Limb (tissue), 2 donors: ENCODE measurements around the gene CDC73.
A peak's percentile ranks its signal among the peaks of the same experiment; 100 is the strongest.
"Not testable (repeated sequence)": the region's sequence is repeated elsewhere in the genome, so short reads cannot be mapped to it uniquely, and the experiment has no call there.

Experiments used
- DNase-seq, 2 donors: peaks; one replicate each; pipeline ENCODE4 v3.0.0-alpha.2; 2016; ENCODE audit errors: extremely low spot score in 2 of 2

The CDC73 gene

GRCh38 chr1:193113992-193114332, 7.9 kb upstream of the CDC73 start:
- DNase-seq, result no peak

DNA sequence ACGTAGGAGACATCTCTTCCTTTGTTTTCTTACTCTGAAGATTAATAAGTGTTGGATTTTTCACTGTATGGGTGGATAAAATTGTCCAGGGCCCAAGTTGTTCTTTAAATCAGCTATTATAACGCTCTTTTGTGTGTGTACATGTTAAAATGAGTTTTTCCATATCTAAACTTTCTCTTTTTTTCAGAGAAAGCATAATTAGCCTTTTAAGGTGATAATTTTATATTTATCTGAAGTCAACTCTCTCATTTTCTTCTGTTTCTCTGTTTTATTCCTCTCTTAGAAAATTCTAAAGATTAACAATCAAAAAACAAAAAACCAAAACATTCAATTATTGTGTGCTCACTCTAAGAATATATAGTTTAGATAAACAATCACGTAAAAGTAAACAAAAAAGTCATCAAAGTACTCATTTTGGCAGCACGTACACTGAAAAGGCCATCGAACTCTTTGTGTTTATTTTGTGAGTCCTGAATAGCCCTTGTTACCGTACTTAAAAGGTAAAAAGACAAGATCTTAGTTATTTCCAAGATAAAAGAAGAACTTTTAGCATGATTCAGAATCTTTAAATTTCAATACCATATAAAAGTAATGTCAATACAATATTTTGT, 7.2 kb upstream of the CDC73 start:
- DNase-seq, result no peak

DNA sequence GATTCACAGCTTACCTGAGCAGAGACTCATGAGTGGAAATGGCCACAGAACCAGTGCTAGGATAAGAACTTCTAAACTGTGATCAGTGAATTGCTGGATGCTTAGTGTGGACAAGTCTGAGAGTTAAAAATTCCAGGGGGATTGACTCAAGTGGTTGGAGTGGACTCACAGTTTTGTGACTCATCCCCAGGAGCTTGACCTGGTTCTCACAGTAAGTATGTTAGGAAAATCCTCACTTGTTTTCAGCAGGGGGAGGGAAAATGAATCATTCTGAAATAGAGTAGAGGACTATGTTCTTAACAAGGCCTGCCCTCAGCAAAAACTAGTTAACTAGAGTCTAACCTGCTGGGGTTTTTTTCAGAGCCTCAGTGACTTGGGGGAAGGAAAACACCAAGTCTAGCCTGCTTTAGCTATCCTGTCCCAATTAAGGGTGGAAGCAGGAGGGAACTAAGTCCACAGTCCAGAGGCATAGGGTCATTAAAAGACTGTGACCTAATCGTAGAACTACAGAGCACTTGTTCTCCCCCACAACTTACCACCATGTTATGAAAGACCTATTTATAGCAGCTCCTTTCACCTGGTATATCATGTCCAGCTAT, 6.1 kb upstream of the CDC73 start:
- DNase-seq, result no peak

DNA sequence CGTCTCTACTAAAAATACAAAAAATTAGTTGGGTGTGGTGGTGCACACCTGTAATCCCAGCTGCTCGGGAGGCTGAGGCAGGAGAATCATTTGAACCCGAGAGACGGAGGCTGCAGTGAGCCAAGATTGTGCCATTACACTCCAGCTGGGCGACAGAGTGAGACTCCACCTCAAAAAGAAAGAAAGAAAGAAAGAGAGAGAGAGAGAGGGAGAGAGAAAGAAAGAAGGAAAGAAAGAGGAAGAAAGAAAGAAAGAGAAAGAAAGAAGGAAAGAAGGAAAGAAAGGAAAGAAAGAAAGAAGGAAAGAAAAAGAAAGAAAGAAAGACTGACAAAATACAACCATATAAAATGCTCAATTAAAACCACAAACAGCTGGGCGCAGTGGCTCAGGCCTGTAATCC, 4.7 kb upstream of the CDC73 start:
- not testable (repeated sequence) for DNase-seq

DNA sequence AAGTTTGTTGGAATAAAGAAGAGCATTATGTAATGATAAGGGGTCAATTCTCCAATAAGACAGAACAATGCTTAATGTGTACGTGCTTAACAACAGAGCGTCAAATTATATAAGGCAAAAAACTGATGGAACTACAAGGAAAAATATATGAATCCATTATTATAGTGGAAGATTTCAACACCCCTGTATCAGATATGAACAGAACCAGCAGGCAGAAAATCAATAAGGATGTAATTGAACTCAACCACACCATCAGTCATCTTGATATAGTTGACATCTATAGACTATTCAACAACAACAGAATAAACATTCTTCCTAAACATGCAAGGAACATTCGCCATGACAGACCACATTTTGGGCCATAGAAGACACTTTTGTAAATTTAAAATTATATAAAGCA, 3.6 kb upstream of the CDC73 start:
- no peak for DNase-seq

- DNase-seq, result no peak
These were observed 2.8 kb upstream of the CDC73 start for GRCh38 chr1:193118803-193119730.

DNA sequence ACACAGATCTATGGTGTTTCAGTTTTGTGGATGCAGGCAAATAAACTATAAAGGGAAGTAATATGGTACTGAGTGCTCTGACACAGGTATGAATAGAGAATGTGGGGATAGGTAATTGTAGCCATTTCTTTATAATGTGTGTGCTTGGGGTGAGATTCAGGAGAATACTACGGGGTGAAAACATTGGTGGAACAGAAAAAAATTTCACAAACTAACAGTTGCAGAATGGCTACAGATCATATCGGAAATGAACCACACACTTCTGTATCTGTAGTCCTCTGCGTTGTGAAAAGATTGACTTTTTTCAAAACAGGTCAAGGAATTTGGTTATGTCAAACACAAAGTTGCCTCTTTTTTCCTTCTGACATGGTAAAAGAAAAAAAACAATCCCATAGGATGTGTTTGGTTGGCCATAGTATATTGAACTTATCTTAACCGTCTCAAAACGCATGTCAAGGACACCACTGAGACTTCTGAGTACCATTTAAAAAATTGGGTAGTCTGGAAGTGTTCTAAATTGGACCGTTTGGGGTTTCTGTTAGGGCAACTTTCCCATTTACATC, 1.1 kb upstream of the CDC73 start:
- no peak for DNase-seq

GRCh38 chr1:193123751-193124150, 1.9 kb downstream of the CDC73 start:
- DNase-seq, result no peak

DNA sequence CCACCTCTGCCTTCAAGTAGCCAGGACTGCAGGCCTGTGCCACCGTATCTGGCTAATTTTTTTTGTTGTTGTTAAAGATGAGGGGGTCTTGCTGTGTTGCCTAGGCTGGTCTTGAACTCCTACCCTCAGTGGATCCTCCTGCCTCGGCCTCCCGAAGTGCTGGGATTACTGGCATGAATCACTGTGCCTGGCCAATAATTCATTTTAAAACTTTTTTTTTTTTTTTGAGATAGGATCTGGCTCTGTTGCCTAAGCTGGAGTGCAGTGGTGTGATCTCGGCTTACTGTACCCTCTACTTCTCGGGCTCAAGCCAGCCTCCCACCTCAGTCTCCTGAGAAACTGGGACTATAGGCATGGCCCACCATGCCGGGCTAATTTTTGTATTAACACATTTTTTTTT, 3.5 kb downstream of the CDC73 start:
- no peak for DNase-seq

DNA sequence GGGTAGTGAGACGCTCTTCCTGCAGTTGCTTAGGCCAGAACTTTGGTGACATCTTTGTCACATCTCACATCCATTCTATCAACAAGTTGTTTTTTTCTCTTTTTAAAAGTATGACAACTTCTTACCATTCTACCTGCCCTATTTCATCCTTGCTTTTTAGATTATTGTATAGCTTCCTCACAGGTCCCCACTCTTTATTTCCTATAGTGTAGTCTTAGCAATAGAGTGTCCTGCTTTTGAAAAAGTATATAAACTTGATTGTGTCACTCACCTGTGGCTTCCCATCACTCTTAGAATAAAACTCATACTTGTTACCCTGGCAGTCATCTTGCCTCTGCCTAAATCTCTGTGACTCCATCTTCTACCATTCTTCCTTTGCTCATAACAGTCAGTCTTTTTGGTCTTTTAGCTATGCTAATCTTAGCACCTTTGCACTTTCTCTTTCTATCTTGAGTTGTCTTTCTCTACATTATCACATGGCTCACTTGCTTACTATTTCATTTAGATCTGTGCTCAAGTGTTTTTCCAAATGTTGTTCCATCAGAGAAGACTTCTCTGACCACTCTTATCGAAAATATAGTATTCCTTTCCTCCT, 9.5 kb downstream of the CDC73 start:
- DNase-seq, result no peak

- DNase-seq, result no peak
These were observed 18.4 kb downstream of the CDC73 start for GRCh38 chr1:193140254-193140653.

DNA sequence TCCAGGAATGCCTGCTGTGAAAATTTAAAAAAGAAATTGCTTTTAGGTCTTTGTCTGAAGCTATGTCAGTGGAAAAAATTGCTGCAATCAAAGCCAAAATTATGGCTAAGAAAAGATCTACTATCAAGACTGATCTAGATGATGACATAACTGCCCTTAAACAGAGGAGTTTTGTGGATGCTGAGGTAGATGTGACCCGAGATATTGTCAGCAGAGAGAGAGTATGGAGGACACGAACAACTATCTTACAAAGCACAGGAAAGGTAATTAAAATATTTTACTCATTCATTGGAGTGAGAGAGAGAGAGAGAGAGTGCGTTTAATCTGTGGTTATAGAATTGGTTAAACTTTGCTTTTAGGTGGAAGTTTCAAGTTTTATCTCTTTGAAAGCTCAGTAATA, 20.0 kb downstream of the CDC73 start:
- DNase-seq, result no peak

DNA sequence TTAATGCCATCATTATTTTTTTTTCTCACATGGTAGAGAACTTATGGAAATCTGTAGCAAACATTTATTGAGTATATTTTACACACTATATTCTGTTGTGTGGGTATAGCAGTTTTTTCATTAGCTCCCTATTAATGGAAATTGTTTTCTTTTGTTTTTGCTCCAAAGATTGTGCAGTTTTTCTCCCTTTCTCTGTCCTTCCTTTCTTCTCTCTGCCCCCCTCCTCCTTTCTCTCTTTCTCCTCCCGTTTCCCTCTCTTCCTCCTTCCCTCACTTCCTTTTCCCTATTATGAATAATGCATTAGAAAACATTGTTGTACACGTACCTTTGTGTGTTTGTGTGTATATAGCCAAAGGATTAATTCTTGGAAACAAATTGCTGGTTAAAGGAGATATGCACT, 20.6 kb downstream of the CDC73 start:
- no peak for DNase-seq

- DNase-seq, result peak in 1 of 2 donors; percentile 16
These were observed 21.5 kb downstream of the CDC73 start for GRCh38 chr1:193143285-193143684.

DNA sequence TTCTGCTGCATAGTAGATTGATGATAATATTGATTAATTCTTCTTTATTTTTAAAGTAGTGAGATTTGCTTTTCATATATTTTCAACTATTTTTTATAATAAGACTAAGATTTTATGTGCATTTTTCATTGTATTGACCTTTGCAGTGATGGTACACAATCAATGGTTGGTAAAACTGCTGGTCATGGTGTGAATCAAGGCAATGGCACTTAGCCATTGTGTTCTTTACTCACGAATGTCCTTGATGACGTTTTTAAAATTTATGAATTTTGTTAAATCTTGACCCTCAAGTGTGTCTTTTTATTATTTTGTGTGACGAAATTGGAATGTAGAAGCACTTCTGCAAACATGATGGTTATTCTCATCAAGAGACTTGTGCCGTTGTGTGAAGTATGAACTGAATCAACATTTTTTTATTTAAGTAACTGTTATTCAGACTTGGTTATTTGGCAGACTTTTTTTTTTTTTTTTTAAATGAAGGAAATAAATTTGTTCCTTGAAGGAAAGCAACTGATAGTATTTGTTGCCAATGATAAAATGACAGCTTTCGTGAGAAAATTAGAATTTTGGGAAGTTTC, 22.6 kb downstream of the CDC73 start:
- DNase-seq, result no peak

DNA sequence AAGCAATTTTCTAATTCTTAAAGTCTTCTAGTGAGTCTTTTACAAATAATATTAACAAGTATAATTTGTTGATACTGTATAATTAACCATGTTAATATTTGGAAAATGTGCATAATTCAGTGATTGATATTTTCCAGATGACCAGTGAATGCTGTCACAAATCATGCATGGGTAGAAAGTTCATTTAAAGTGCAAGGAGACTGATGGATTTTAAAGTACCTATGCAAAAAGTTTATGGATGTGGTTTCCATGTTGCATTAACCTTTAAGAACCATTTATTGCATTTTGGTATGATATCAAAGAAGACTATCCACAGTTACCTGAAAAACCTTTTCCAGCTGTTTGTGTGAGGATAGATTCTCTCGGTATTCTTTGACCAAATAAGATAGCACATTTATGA, 23.2 kb downstream of the CDC73 start:
- DNase-seq, result no peak

DNA sequence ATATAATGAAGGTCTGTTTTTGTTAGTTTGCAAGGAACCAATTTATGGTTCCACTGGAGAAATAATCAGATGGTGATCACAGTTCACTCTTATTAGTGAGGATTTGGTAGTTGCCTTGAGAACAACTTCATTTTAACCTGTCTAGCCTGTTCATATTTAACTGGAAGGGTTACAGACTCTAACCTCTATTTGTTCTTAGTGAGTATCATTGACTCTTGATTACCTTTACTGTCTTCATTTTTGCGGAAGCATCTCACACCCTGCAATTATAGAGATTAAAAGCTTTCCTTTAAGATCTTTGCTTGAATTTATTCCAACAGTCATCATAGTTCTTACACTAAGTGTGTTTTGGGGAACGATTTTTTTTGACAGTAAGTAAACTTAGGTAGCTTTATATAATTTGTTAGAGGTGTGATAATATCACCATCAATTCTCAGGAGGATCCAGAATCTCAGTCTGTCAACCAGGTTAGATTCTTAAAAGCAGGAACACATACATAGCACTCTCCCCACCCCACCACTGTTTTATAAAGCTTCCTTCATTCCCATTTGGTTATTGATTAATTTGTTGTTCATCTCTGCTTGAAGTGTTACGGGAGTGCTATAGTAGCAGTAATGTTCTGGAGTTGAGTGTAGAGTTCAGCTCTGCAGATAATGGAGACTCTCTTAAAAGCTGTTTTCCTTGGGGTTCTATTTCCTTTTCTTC, 34.4 kb downstream of the CDC73 start:
- no peak for DNase-seq

- DNase-seq, result no peak
These were observed 35.0 kb downstream of the CDC73 start for GRCh38 chr1:193156822-193157142.

DNA sequence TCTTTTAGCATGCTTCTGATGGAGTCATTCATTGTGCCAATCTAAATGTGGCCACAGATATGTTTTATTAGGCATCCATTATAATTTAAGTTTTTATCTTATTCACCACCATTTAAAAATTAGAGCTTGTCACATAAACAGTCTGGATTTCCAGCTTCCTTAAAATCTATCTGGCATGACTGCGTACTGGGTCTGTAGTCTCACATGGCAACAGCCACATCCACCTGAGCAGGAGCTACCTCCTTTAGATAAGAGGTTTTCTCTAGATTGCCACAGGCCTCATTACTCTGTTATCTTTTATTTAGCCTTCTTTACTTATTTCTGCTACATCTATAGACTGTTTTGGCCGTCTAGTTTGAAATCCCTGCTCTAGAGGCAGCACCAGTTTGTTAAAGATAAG, 35.5 kb downstream of the CDC73 start:
- DNase-seq, result no peak

GRCh38 chr1:193176113-193176512, 54.3 kb downstream of the CDC73 start:
- DNase-seq, result no peak

DNA sequence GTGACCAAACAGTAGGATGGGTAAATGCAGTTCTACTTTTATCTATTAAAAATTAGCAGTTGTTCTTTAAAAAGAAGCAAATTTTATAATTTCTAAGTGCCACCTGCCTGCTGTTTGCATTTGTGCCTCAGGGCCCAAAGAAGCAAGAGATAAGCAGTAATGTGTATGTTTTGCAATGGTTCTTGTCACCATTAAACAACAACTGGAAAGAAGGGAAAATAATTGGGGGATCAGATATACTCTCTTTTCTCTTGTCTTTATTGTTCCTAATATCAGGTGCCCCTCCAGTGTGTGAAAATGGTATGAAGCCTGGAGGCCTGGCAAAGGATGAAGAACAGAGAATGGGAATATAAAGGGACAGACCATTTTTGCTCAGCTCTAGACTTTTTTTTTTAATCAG, 55.0 kb downstream of the CDC73 start:
- no peak for DNase-seq
